HG02870 (cell line): ENCODE results near the gene IGFL2.
"Not testable (repeated sequence)": the region's sequence is repeated elsewhere in the genome, so short reads cannot be mapped to it uniquely, and the experiment has no call there.

ENCODE experiments used
- ATAC-seq: cut with Tn5 transposase; IDR thresholded peaks from one replicate; pipeline ENCODE4 v1.9.1; 2021; ENCODE audit warnings: mild to moderate bottlenecking, moderate library complexity; ENCODE audit not compliant: unreplicated experiment

The IGFL2 gene

GRCh38 chr19:46206682-46207081, 58.6 kb downstream of the IGFL2 start:
- ATAC-seq: no peak

DNA sequence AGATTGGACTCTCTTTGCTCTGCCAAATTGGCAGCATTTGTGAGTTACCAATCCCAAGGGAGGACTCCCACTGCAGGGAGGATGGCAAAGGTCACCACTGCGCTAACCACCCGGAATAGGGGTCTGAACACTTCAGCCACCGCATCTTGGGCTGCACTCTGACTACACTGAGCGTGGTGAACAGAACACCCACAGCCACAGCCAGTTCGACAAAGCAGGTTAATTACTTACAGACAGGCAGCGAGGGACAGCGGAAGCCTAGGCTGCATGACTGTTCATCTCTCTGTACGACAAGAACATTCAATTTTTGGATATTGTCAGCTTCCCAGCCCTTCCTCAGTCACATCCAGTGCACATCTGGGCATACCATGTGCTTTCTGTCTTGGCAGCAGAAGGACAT, 59.8 kb downstream of the IGFL2 start:
- ATAC-seq: not testable (repeated sequence)

- no peak for ATAC-seq
Observed at GRCh38 chr19:46209051-46209450, 61.0 kb downstream of the IGFL2 start.

- no peak for ATAC-seq
Observed at GRCh38 chr19:46209472-46209871, 61.4 kb downstream of the IGFL2 start.

- ATAC-seq: no peak
Observed at GRCh38 chr19:46210669-46211068, 62.6 kb downstream of the IGFL2 start.
